GM06990 (cell line): Measurements from ENCODE around the gene UBE2E1.
"Not testable (repeated sequence)": the region's sequence is repeated elsewhere in the genome, so short reads cannot be mapped to it uniquely, and the experiment has no call there.

ENCODE experiments used
- DNase-seq: peaks from one replicate; pipeline ENCODE4 v3.0.0-alpha.2; 2011; ENCODE audit not compliant: insufficient read length; ENCODE audit errors: extremely low read depth
- H3K27me3 ChIP-seq: replicated peaks from 2 replicates; pipeline ENCODE4 v1.6.0; 2011; ENCODE audit warnings: low read length; ENCODE audit not compliant: control insufficient read depth, insufficient read depth
- H3K36me3 ChIP-seq: 2 replicates; pipeline ENCODE4 v1.5.1; 2011; ENCODE audit warnings: low read length; ENCODE audit not compliant: control insufficient read depth, insufficient read depth
- H3K4me3 ChIP-seq: replicated peaks from 2 replicates; pipeline ENCODE4 v1.5.1; 2011; ENCODE audit warnings: low read depth, mild to moderate bottlenecking, control low read depth, low read length
- TF ChIP-seq, protein P1 (sequence below): IDR thresholded peaks from 2 replicates; pipeline ENCODE4 v1.5.1; 2011; ENCODE audit warnings: low read length, control low read depth, mild to moderate bottlenecking, inconsistent platforms; ENCODE audit not compliant: insufficient read depth, poor library complexity, severe bottlenecking

Gene UBE2E1

DNA sequence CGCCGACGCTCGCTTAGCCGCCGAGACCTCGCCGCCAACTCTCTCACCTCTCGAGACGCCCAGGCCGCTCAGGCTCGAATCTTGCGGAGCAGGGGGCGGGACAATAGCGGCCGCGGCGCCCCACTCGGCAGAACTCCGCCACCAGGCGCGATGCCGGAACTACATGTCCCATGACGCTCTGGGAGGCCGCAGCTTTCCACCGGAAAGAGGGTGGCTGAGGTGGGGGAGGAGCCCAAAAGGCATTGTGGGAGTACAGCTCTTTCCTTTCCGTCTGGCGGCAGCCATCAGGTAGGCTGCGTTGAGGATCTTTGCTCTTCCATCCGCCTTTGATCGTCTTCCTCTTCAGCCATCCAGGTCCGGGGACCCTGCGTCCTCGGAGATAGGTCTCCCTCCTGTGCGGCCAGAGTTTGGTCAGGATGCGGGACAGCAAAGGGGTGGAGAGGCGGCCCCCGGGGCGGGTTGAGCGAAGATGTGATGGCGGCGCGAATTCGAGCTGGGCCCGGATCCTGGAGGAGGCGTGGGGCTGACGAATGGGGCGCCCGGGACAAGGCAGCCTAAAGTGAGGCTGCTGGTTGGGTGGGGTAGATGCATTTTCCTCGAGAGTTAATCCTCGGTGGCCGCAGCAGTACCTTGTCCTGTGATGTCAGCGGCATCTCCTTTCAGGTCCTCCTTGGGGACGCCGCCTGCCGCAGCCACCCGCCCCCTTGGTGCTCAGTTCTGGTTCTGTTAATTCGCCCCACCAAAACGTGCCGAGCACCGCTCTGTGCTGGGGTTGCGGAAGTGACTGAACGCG, 111.3 kb downstream of the UBE2E1 start, which contains the start of the genes NKIRAS1 and RPL15:
Gene NKIRAS1 (minus strand): TSS at position 105 of the 793 bp plus-strand sequence. CDS start 6,086 bp downstream, outside the sequence.
Gene RPL15 (plus strand): TSS at position 247 of the 793 bp plus-strand sequence. CDS start 728 bp downstream, outside the sequence.
- peak; percentile 97 for DNase-seq
- TF ChIP-seq, protein P1, sequence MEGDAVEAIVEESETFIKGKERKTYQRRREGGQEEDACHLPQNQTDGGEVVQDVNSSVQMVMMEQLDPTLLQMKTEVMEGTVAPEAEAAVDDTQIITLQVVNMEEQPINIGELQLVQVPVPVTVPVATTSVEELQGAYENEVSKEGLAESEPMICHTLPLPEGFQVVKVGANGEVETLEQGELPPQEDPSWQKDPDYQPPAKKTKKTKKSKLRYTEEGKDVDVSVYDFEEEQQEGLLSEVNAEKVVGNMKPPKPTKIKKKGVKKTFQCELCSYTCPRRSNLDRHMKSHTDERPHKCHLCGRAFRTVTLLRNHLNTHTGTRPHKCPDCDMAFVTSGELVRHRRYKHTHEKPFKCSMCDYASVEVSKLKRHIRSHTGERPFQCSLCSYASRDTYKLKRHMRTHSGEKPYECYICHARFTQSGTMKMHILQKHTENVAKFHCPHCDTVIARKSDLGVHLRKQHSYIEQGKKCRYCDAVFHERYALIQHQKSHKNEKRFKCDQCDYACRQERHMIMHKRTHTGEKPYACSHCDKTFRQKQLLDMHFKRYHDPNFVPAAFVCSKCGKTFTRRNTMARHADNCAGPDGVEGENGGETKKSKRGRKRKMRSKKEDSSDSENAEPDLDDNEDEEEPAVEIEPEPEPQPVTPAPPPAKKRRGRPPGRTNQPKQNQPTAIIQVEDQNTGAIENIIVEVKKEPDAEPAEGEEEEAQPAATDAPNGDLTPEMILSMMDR = no peak
- H3K36me3 ChIP-seq = peaks cover 7% of the 10 kb centered on the region

GRCh38 chr3:23917679-23918303, 112.0 kb downstream of the UBE2E1 start:
- not testable (repeated sequence) for H3K27me3 ChIP-seq, DNase-seq, H3K36me3 ChIP-seq
- peak overlapping the region; percentile 98 for H3K4me3 ChIP-seq

More for the DNA sequence above, 111.3 kb downstream of the UBE2E1 start, which contains the start of the genes NKIRAS1 and RPL15:
- Histone ChIP-seq H3K4me3 (peak within 1 kb of the TSS; percentile 98), H3K27me3 (no peaks in the 10 kb centered on the region)

- H3K36me3 ChIP-seq, H3K27me3 ChIP-seq, DNase-seq: not testable (repeated sequence)
- peak overlapping the region; percentile 98 for H3K4me3 ChIP-seq
Observed at GRCh38 chr3:23918331-23918730, 112.6 kb downstream of the UBE2E1 start.

DNA sequence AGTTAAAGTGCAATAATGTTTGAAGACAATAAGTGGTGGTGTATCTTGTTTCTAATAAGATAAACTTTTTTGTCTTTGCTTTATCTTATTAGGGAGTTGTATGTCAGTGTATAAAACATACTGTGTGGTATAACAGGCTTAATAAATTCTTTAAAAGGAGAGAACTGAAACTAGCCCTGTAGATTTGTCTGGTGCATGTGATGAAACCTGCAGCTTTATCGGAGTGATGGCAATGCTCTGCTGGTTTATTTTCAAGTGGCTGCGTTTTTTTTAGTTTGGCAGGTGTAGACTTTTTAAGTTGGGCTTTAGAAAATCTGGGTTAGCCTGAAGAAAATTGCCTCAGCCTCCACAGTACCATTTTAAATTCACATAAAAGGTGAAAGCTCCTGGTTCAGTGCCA, 113.9 kb downstream of the UBE2E1 start:
- H3K4me3 ChIP-seq = no peak overlapping the region
- no peak for DNase-seq
- peaks cover 7% of the 10 kb centered on the region for H3K36me3 ChIP-seq
- TF ChIP-seq, protein P1 = no peak
- H3K27me3 ChIP-seq = no peaks in the 10 kb centered on the region

DNA sequence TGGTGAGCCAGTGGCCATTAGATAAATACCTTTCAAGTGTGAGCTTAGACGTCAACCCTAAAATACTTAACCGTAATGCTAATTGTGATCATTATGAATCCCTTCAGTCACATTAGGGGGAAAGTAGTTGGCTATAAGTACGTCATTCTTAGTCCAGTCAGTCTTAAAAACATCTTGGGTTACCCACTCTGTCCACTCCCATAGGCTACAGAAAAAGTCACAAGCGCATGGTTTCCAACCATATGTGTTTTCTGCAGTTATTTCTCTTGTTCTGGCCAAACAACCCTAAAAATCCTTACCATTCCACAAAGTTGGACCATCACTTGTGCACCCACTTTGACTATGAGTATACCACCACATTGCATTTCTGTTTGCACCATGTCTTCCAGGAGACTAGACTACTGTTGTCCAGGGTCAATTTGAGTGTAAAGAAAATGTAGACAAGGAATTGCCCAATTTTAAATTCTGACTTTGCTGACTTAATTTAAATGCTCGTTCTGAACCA, 114.4 kb downstream of the UBE2E1 start:
- no peak for DNase-seq
- no peak overlapping the region for H3K4me3 ChIP-seq

DNA sequence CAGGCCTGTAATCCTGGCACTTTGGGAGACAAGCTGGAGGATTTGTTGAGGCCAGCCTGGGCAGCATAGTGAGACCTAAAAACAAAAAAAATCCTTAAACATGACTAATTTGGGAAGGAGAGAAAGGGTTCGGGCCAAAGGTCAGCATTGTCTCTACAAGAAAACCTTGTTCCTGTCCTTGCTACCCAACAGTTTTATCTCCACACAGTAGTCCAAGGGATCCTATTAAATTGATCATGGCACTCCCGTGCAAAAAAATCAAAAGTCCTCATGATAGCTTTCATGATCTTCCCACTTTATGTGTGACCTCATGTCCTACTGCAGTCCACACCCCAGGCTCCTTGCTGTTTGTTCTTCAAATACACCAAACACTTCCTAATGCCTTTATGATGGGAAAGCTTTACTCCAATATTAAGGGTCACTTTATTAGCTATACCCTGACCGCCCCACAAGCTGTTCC, 115.3 kb downstream of the UBE2E1 start:
- no peak for DNase-seq
- TF ChIP-seq, protein P1 = no peak
- H3K27me3 ChIP-seq = no peaks in the 10 kb centered on the region

More for the DNA sequence above, 114.4 kb downstream of the UBE2E1 start:
- Histone ChIP-seq H3K27me3 (no peaks in the 10 kb centered on the region), H3K36me3 (peaks cover 7% of the 10 kb centered on the region)
- TF ChIP-seq, protein P1 = no peak

More for the DNA sequence above, 115.3 kb downstream of the UBE2E1 start:
- Histone ChIP-seq H3K4me3 (no peak overlapping the region), H3K36me3 (peaks cover 7% of the 10 kb centered on the region)
